HFF-Myc (cell line): ENCODE measurements around the gene ARL2BP.

Experiments used
- DNase-seq: peaks from one replicate; pipeline ENCODE4 v3.0.0-alpha.2; 2011; ENCODE audit warnings: low read depth; ENCODE audit errors: extremely low read depth
- H3K4me3 ChIP-seq: replicated peaks from 2 replicates; pipeline ENCODE4 v1.5.1; 2011; ENCODE audit warnings: low read depth, mild to moderate bottlenecking, control low read depth, low read length
- TF ChIP-seq, protein P1 (sequence below): IDR thresholded peaks from 2 replicates; pipeline ENCODE4 v1.5.1; 2012; ENCODE audit warnings: mild to moderate bottlenecking, low read depth, low read length, control low read depth; ENCODE audit errors: missing control alignments

The ARL2BP gene

DNA sequence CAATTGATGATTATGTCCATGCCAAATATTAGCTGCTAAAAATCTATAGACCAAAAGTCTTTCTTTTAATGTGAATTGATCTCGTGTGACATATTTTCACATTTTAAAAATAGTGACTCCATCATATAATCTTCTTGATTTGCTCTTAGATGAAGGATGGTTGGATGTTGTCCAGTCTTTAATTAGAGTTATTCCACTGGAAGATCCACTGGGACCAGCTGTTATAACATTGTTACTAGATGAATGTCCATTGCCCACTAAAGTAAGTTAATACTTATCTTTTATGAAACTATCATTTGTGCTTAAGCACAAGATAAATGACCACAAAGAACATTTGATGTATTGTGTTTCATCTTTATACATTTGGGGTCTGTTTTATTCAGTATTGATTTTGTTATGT lies 36.1 kb upstream of the ARL2BP start:
- DNase-seq = no peak
- TF ChIP-seq, protein P1, sequence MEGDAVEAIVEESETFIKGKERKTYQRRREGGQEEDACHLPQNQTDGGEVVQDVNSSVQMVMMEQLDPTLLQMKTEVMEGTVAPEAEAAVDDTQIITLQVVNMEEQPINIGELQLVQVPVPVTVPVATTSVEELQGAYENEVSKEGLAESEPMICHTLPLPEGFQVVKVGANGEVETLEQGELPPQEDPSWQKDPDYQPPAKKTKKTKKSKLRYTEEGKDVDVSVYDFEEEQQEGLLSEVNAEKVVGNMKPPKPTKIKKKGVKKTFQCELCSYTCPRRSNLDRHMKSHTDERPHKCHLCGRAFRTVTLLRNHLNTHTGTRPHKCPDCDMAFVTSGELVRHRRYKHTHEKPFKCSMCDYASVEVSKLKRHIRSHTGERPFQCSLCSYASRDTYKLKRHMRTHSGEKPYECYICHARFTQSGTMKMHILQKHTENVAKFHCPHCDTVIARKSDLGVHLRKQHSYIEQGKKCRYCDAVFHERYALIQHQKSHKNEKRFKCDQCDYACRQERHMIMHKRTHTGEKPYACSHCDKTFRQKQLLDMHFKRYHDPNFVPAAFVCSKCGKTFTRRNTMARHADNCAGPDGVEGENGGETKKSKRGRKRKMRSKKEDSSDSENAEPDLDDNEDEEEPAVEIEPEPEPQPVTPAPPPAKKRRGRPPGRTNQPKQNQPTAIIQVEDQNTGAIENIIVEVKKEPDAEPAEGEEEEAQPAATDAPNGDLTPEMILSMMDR = no peak

DNA sequence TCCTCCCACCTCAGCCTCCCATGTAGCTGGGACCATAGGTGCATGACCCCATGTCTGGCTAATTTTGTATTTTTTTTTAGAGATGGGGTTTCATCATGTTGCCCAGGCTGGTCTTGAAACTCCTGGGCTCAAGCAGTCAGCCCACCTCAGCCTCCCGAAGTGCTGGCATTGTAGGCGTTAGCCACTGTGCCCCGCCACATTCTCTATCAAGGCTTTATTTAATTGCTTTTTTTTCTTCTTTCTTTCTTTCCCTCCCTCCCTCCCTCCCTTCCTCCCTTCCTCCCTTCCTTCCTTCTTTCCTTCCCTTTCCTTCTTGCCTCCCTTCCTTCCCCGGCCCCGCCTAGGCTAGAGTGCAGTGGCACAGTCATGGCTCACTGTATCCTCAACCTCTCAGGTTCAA lies 35.3 kb upstream of the ARL2BP start:
- no peak for DNase-seq
- TF ChIP-seq, protein P1 = no peak
- no peak overlapping the region for H3K4me3 ChIP-seq

More for the DNA sequence above, 36.1 kb upstream of the ARL2BP start:
- no peak overlapping the region for H3K4me3 ChIP-seq

DNA sequence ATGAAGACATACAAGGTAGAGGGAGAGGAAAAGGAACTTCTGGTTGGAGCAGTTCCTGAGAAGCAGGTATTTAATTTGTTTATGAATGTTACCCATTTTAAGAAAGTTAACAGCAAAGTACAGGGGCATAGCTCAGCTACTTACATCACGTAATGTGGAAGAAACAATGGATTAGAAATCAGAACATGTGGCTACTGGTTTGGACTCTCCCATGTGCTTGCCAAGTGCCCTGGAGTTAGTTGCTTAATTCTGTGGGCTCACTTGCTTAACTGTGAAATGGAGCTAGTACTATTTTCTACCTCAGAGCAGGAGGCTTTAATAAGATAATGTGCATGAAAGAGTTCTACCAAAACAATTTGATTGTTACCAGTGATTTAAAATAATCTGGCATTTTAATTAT lies 31.6 kb upstream of the ARL2BP start:
- no peak overlapping the region for H3K4me3 ChIP-seq
- TF ChIP-seq, protein P1 = no peak
- DNase-seq = no peak

DNA sequence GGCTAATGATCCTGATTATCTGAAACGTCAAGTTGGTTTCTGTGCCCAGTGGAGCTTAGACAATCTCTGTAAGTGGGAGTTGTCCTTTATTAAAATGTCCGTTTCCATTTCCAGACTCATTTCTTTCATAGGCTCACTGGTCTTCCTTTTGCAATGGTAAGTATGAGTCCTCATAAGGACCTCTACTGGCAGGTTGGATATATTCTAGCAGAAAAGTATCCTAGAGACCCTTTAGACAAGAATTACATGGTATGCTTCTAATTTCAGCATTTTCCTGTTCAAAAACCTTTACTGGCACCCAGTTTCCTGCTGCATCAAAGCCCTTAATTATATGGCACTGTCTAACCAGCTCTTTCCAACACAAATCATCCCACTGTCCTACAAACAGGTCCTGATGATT lies 28.1 kb upstream of the ARL2BP start:
- H3K4me3 ChIP-seq = no peak overlapping the region
- TF ChIP-seq, protein P1 = no peak
- no peak for DNase-seq

DNA sequence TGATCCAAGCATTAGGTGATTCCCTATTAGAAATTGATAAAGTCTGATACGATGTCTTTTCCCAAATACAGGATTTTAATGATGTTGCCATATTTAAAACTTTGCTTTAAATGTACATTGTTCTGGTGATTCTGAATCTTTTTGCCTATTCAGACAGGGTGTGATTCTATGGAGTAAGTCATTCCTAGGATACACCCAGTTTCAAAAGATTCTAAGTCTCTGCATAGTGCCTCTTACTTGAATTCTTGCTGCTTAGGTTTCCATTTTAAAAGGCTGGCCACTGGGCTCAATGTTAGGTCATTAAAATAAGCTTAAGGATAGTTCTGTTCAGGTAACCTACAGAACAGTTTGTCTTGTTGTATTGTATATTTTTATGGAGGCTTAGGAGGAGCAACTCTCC lies 22.0 kb upstream of the ARL2BP start:
- no peak for DNase-seq
- TF ChIP-seq, protein P1 = no peak
- H3K4me3 ChIP-seq = no peak overlapping the region

DNA sequence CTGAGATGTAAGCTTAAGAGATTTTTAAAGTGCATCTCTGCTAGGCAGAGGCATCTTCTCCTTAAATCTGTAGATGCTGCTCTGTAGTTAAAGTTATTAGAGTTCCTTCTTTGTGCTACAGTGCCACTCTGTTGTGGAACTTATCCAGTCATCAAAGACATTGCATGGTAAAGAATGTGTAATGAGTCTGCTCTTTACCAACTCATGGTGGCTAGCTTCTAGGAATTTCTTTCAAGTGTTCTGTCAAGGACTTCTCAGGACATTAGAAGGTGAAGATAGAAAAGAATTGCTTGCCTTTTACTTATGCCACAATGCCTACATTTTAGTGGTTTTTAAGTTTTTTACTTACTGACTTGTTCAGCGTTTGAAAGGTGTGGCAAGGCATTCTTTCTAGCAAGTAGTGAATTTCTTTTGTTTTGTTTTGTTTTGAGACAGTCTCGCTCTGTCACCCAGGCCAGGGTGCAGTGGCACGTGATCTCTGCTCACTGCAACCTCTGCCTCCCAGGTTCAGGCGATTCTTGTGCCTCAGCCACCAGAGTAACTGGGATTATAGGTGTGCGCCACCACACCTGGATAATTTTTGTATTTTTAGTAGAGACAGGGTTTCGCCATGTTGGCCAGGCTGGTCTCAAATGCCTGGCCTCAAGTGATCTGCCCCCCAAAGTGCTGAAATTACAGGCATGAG lies 20.3 kb upstream of the ARL2BP start:
- no peak overlapping the region for H3K4me3 ChIP-seq
- no peak for DNase-seq
- TF ChIP-seq, protein P1 = no peak

DNA sequence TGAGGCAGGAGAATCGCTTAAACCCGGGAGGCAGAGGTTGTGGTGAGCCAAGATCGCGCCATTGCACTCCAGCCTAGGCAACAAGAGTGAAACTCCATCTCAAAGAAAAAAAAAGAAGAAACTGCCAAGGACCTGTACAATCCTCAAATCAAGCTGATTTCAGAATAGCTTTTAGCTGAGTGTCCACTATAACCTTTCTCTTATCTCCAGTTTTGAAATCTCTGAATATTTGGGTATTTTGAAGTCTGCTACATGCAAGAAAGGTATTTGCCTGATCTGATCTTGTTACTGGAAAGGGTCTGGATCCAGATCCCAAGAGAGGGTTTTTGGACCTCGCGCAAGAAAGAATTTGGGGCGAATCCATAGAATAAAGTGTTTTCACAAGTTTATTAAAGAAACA lies 19.1 kb upstream of the ARL2BP start:
- no peak for DNase-seq
- no peak overlapping the region for H3K4me3 ChIP-seq
- TF ChIP-seq, protein P1 = no peak
